Right lobe of liver (tissue), 6 donors: ENCODE results near the gene DGCR6. TPM values are rescaled to one million over a fixed set of nuclear protein-coding genes. Genes with fewer than 3 reads are reported as not detected.
A peak's percentile ranks its signal among the peaks of the same experiment; 100 is the strongest.
"Not testable (repeated sequence)": the region's sequence is repeated elsewhere in the genome, so short reads cannot be mapped to it uniquely, and the experiment has no call there.

Experiments
- ATAC-seq, 4 donors: fragments of 200-7000 bp; cut with Tn5 transposase; one replicate each; pipeline ENCODE4 v1.9.1; 2020; ENCODE audit warnings: mild to moderate bottlenecking in 4 of 4, moderate library complexity in 4 of 4
- DNase-seq, 3 donors: peaks; one replicate each; pipeline ENCODE4 v3.0.0-alpha.2; 2020
- H3K27ac ChIP-seq, 3 donors: fragments of 200-600 bp; one replicate each; pipeline ENCODE4 v1.8.0; 2022
- H3K27me3 ChIP-seq, 2 donors: fragments of 200-600 bp; one replicate each; pipeline ENCODE4 v1.8.0; 2022
- H3K36me3 ChIP-seq, 4 donors: fragments of 200-600 bp; sonication (generic) in 1 of 4; one replicate each; pipeline versions ENCODE4 v1.5.1 to v1.8.0; 2017 to 2022; ENCODE audit warnings: control low read depth in 1 of 4
- H3K4me1 ChIP-seq, 4 donors: fragments of 200-600 bp; sonication (generic) in 1 of 4; one replicate each; pipeline versions ENCODE4 v1.5.1 to v1.8.0; 2017 to 2022; ENCODE audit warnings: control low read depth in 1 of 4
- H3K4me3 ChIP-seq, 3 donors: fragments of 200-600 bp; one replicate each; pipeline ENCODE4 v1.8.0; 2022
- H3K9me3 ChIP-seq, 4 donors: fragments of 200-600 bp; sonication (generic) in 1 of 4; one replicate each; pipeline versions ENCODE4 v1.5.1 to v1.8.0; 2017 to 2022; ENCODE audit warnings: control low read depth in 1 of 4
- CTCF ChIP-seq, 4 donors: fragments of 200-600 bp in 3 of 4; fragments of 450-650 bp in 1 of 4; IDR thresholded peaks; one replicate each; pipeline versions ENCODE4 v1.5.1 to v1.8.0; 2016 to 2022; ENCODE audit warnings: antibody characterized with exemption in 4 of 4, mild to moderate bottlenecking in 2 of 4
- POLR2A ChIP-seq: fragments of 450-650 bp; IDR thresholded peaks from one replicate; pipeline ENCODE4 v1.6.1; 2017; ENCODE audit warnings: antibody characterized with exemption, mild to moderate bottlenecking
- WGBS: methylation state at CpG from one replicate; pipeline ENCODE4 v1.1.6; 2018; ENCODE audit warnings: low coverage, low lambda C conversion rate; ENCODE audit not compliant: insufficient coverage; ENCODE audit errors: missing lambda C conversion rate; 5-methylcytosine and 5-hydroxymethylcytosine counted together
- intact Hi-C, 2 donors: fragments of 100-400 bp; cut with DNase I; formaldehyde crosslinking; loops; one replicate each; pipeline versions ENCODE4 v1.11.2 to v1.14.1; 2022
- total RNA-seq, 6 experiments: library from RNA; depleted of rRNA in 2 of 6; stranded (reverse); fragments of >200 nt in 2 of 6; fragmentation: NEBNext Ultra II Directional in 3 of 6; extraction: Animal tissue kit (Norgen Biotek cat#: 25700) in 3 of 6; gene quantifications; one replicate each; pipeline versions ENCODE4 v1.1.0 to v1.2.4, GENCODE V29; 2016 to 2023
- donor health status: DM: no; HTN: yes; CAD: no.
- donor health status: DM: no; HTN: no; CAD: no.
- donor health status: DM: no; HTN: no; CAD: no.
- donor health status: DM: no; HTN: yes; CAD: no.
- donor health status: DM: no; HTN: yes; CAD: no.

DGCR6 gene
- total RNA-seq, 6 experiments from 2014 or later, result 0.92 to 5.1 (median 2.5) TPM

GRCh38 chr22:18947905-18948304 lies 41.8 kb downstream of the DGCR6 start:
- TF ChIP-seq CTCF (IDR thresholded peaks at IDR 0.05), result no peak
- TF ChIP-seq POLR2A, result no peak
- Histone ChIP-seq H3K4me1 (peaks cover 0 to 13% (median 4%) of the 10 kb centered on the region in 4 donors), H3K36me3 (no peaks in the 10 kb centered on the region), H3K4me3 (no peak overlapping the region), H3K27me3 (no peaks in the 10 kb centered on the region), H3K27ac (no peak overlapping the region), H3K9me3 (no peaks in the 10 kb centered on the region)
- DNase-seq (peak; percentile 11 to 43 (median 36)), ATAC-seq (no peak)
- WGBS, result 90% methylated on average over 2 of the region's 12 CpGs
- intact Hi-C loops, result no loop called here

- Histone ChIP-seq H3K36me3 (no peaks in the 10 kb centered on the region), H3K9me3 (no peaks in the 10 kb centered on the region), H3K4me1 (peaks cover 0 to 15% (median 4%) of the 10 kb centered on the region in 4 donors), H3K27ac (peak overlapping the region in 2 of 3 donors; percentile 76 to 89), H3K27me3 (no peaks in the 10 kb centered on the region), H3K4me3 (no peak overlapping the region)
- TF ChIP-seq CTCF (IDR thresholded peaks at IDR 0.05) (no peak), POLR2A (no peak)
- intact Hi-C loops, result no loop called here
- DNase-seq, result peak; percentile 20 to 48 (median 45)
- WGBS, result no CpG with 5 or more reads among the region's 5 CpGs
- ATAC-seq, result no peak
Measured at GRCh38 chr22:18950141-18950540, 44.0 kb downstream of the DGCR6 start.

GRCh38 chr22:18952022-18952421 lies 45.9 kb downstream of the DGCR6 start:
- intact Hi-C loops, result no loop called here
- H3K9me3 ChIP-seq, result no peaks in the 10 kb centered on the region
- no peak overlapping the region for H3K4me3 ChIP-seq
- no peaks in the 10 kb centered on the region for H3K36me3 ChIP-seq
- TF ChIP-seq CTCF (IDR thresholded peaks at IDR 0.05), result no peak
- no peak for TF ChIP-seq POLR2A
- WGBS, result 80% methylated on average over 2 of the region's 6 CpGs
- no peak overlapping the region for H3K27ac ChIP-seq
- H3K27me3 ChIP-seq, result no peaks in the 10 kb centered on the region
- ATAC-seq (no peak), DNase-seq (peak; percentile 5 to 51 (median 45))
- H3K4me1 ChIP-seq, result peaks cover 0 to 15% (median 4%) of the 10 kb centered on the region in 4 donors

- H3K9me3 ChIP-seq, H3K4me3 ChIP-seq, intact Hi-C loops, H3K36me3 ChIP-seq, H3K27me3 ChIP-seq, H3K27ac ChIP-seq: not testable (repeated sequence)
- H3K4me1 ChIP-seq, result peaks cover 0 to 15% (median 4%) of the 10 kb centered on the region in 4 donors
- DNase-seq (peak; percentile 46 to 84 (median 78)), ATAC-seq (peak; percentile 40 to 57 (median 52))
- 19% methylated on average over 2 of the region's 14 CpGs for WGBS
Measured at GRCh38 chr22:18953128-18953527, 47.0 kb downstream of the DGCR6 start.

- DNase-seq, result peak; percentile 68 to 78 (median 75)
- H3K27ac ChIP-seq, intact Hi-C loops, H3K27me3 ChIP-seq, H3K9me3 ChIP-seq, H3K36me3 ChIP-seq, H3K4me3 ChIP-seq: not testable (repeated sequence)
- ATAC-seq, result peak; percentile 67 to 76 (median 72)
- peak; percentile 65 to 83 (median 77) for TF ChIP-seq CTCF (IDR thresholded peaks at IDR 0.05)
- no CpG with 5 or more reads among the region's 14 CpGs for WGBS
- H3K4me1 ChIP-seq, result peaks cover 0 to 15% (median 4%) of the 10 kb centered on the region in 4 donors
Measured at GRCh38 chr22:18954303-18954989, 48.3 kb downstream of the DGCR6 start.
